A549 (cell line): ENCODE results near the gene ADCY4. TPM values are rescaled to one million over a fixed set of nuclear protein-coding genes. Genes with fewer than 3 reads are reported as not detected.

Experiments
- ATAC-seq, 2 experiments: fragments of 200-7000 bp in 1 of 2; fragments of >200 bp in 1 of 2; cut with Nextera tagmentation in 1 of 2; cut with Tn5 transposase in 1 of 2; 3 replicates each; pipeline versions ENCODE4 v1.8.0 to v1.9.1; 2018 to 2020; ENCODE audit warnings: mild to moderate bottlenecking in 1 of 2, moderate library complexity in 1 of 2
- CTCF ChIA-PET: fragments of 300-600 bp; sonication (Branson Sonifier 250); formaldehyde crosslinking; extraction: SDS; loops from one replicate; lab custom pipeline; 2021; ENCODE audit warnings: antibody characterized with exemption, inconsistent platforms; lab: Yijun Ruan, JAX
- POLR2A ChIA-PET: fragments of 350-600 bp; formaldehyde crosslinking; extraction: SDS; loops from one replicate; lab custom pipeline; 2021; ENCODE audit warnings: antibody characterized with exemption, inconsistent platforms; lab: Yijun Ruan, JAX
- DNase-seq, 2 experiments: peaks; one replicate each; pipeline versions ENCODE4 v3.0.0 to v3.0.0-alpha.2; 2011 to 2016; ENCODE audit warnings: low read depth in 1 of 2, low spot score in 1 of 2
- FAIRE-seq: peaks from 2 replicates; lab custom pipeline; 2011; peaks lifted over from hg19 to GRCh38; lab: Jason Lieb, UNC
- H3K27ac ChIP-seq, 2 experiments: fragments of >200 bp; sonication (Bioruptor Twin); formaldehyde crosslinking; 3 replicates each; pipeline ENCODE4 v1.5.1; 2016 to 2017
- H3K4me1 ChIP-seq: fragments of >200 bp; sonication (Bioruptor Twin); formaldehyde crosslinking; 3 replicates; pipeline ENCODE4 v1.6.1; 2016
- H3K4me2 ChIP-seq: fragments of >200 bp; sonication (Bioruptor Twin); formaldehyde crosslinking; 3 replicates; pipeline ENCODE4 v1.6.1; 2016
- H3K4me3 ChIP-seq: fragments of >200 bp; sonication (Bioruptor Twin); formaldehyde crosslinking; 3 replicates; pipeline ENCODE4 v1.5.1; 2016
- H3K9me3 ChIP-seq: fragments of >200 bp; sonication (Bioruptor Twin); formaldehyde crosslinking; 3 replicates; pipeline ENCODE4 v1.6.1; 2016
- CBX2 ChIP-seq: fragments of 200-600 bp; sonication (generic); IDR thresholded peaks from 2 replicates; pipeline ENCODE4 v1.6.1; 2016; ENCODE audit warnings: low read depth, mild to moderate bottlenecking, borderline replicate concordance
- CBX8 ChIP-seq: fragments of 200-600 bp; sonication (generic); IDR thresholded peaks from 2 replicates; pipeline ENCODE4 v1.6.1; 2016
- EHF ChIP-seq: fragments of 250-450 bp; sonication (Bioruptor Pico); IDR thresholded peaks from 2 replicates; pipeline ENCODE4 v1.5.0; 2020; ENCODE audit warnings: mild to moderate bottlenecking
- EHMT2 ChIP-seq: fragments of 200-600 bp; sonication (generic); IDR thresholded peaks from 2 replicates; pipeline ENCODE4 v1.6.1; 2016; ENCODE audit warnings: antibody characterized with exemption, low read depth, mild to moderate bottlenecking, moderate library complexity
- EP300 ChIP-seq, 2 experiments: fragments of >200 bp; sonication (Bioruptor Twin); formaldehyde crosslinking; IDR thresholded peaks; 2 replicates in 1 of 2; 3 replicates in 1 of 2; pipeline ENCODE4 v1.6.1; 2016 to 2017
- ESRRA ChIP-seq: fragments of 150-350 bp; IDR thresholded peaks from 2 replicates; pipeline ENCODE4 v1.6.1; 2014; ENCODE audit warnings: mild to moderate bottlenecking, low read length, borderline replicate concordance
- FOSL2 ChIP-seq, 2 experiments: fragments of 450-650 bp in 1 of 2; fragments of >200 bp in 1 of 2; sonication (Bioruptor Twin) in 1 of 2; formaldehyde crosslinking; IDR thresholded peaks; 2 replicates each; pipeline versions ENCODE4 v1.5.0 to v1.6.1; 2016 to 2020; ENCODE audit warnings: mild to moderate bottlenecking in 1 of 2, moderate library complexity in 1 of 2
- FOXS1 ChIP-seq: fragments of 250-450 bp; sonication (Bioruptor Pico); IDR thresholded peaks from 2 replicates; pipeline ENCODE4 v1.5.0; 2020; ENCODE audit warnings: mild to moderate bottlenecking, moderate library complexity
- HOXA7 ChIP-seq: fragments of 250-450 bp; sonication (Bioruptor Pico); IDR thresholded peaks from 2 replicates; pipeline ENCODE4 v1.5.0; 2020; ENCODE audit warnings: mild to moderate bottlenecking, moderate library complexity
- HOXB5 ChIP-seq: fragments of 250-450 bp; sonication (Bioruptor Pico); IDR thresholded peaks from 2 replicates; pipeline ENCODE4 v1.5.0; 2020; ENCODE audit warnings: mild to moderate bottlenecking, moderate library complexity
- KDM5A ChIP-seq: fragments of 200-600 bp; sonication (generic); IDR thresholded peaks from 2 replicates; pipeline ENCODE4 v1.6.1; 2016; ENCODE audit warnings: antibody characterized with exemption, mild to moderate bottlenecking
- MAFK ChIP-seq: fragments of 450-650 bp; IDR thresholded peaks from 2 replicates; pipeline ENCODE4 v1.6.1; 2014; ENCODE audit not compliant: partially characterized antibody
- MAZ ChIP-seq: fragments of 150-350 bp; IDR thresholded peaks from 2 replicates; pipeline ENCODE4 v1.6.1; 2014; ENCODE audit warnings: antibody characterized with exemption, low read depth, low read length, borderline replicate concordance
- MYC ChIP-seq: IDR thresholded peaks from 2 replicates; pipeline ENCODE4 v1.6.1; 2012; ENCODE audit warnings: mild to moderate bottlenecking, inconsistent platforms, low read length, improper control_type of control experiment, borderline replicate concordance
- NFE2L2 ChIP-seq: fragments of 150-350 bp; conservative IDR thresholded peaks from 2 replicates; pipeline ENCODE4 v1.6.1; 2014; ENCODE audit warnings: low read length
- RAD21 ChIP-seq, 2 experiments: fragments of >200 bp in 1 of 2; sonication (Bioruptor Twin) in 1 of 2; formaldehyde crosslinking in 1 of 2; IDR thresholded peaks in 1 of 2; conservative IDR thresholded peaks in 1 of 2; 2 replicates in 1 of 2; 3 replicates in 1 of 2; pipeline ENCODE4 v1.6.1; 2012 to 2018; ENCODE audit warnings: inconsistent platforms in 1 of 2
- TFCP2L1 ChIP-seq: fragments of 250-450 bp; sonication (Bioruptor Pico); IDR thresholded peaks from 2 replicates; pipeline ENCODE4 v1.5.0; 2021; ENCODE audit warnings: mild to moderate bottlenecking
- TP53 ChIP-seq: fragments of 250-450 bp; sonication (Bioruptor Pico); IDR thresholded peaks from 2 replicates; pipeline ENCODE4 v1.5.0; 2021; ENCODE audit warnings: mild to moderate bottlenecking, moderate library complexity
- ZNF302 ChIP-seq: fragments of 250-450 bp; sonication (Bioruptor Pico); IDR thresholded peaks from 2 replicates; pipeline ENCODE4 v1.9.0; 2021; ENCODE audit warnings: inconsistent platforms, mild to moderate bottlenecking, moderate library complexity
- WGBS: methylation state at CpG from one replicate; pipeline ENCODE4 v1.1.6; 2017; ENCODE audit errors: missing lambda C conversion rate; 5-methylcytosine and 5-hydroxymethylcytosine counted together
- polyA plus RNA-seq, 4 experiments: library from polyadenylated mRNA; depleted of rRNA in 3 of 4; stranded (reverse); fragments of >200 nt; fragmentation: RNase III in 1 of 4; extraction: RNeasy Plus Mini Kit Qiagen cat#74134 plus additional on column Dnase treatment in 1 of 4; gene quantifications; 2 replicates in 3 of 4; 3 replicates in 1 of 4; pipeline ENCODE4 v1.2.3, GENCODE V29; 2011 to 2017
- TF ChIP-seq, protein P1 (sequence below): fragments of >200 bp; sonication (Bioruptor Twin); formaldehyde crosslinking; IDR thresholded peaks from 3 replicates; pipeline ENCODE4 v1.5.1; 2016
- TF ChIP-seq, protein P2 (sequence below): fragments of 250-450 bp; sonication (Bioruptor Pico); IDR thresholded peaks from 2 replicates; pipeline ENCODE4 v1.5.0; 2021; ENCODE audit warnings: mild to moderate bottlenecking, moderate library complexity, borderline replicate concordance

ADCY4 gene
- polyA plus RNA-seq, 2 of the 4 experiments (the other 2 are of a cell fraction): not detected

- Histone ChIP-seq H3K9me3 (no peaks in the 10 kb centered on the region), H3K4me3 (no peak within 1 kb of the TSS), H3K4me2 (no peak within 1 kb of the TSS), H3K27ac (no peak within 1 kb of the TSS), H3K4me1 (peaks cover 16% of the 10 kb centered on the region)
- no peak for DNase-seq
- WGBS: 97% methylated on average over 50 of the region's 99 CpGs
- no peak for ATAC-seq
- no peak for FAIRE-seq
- CTCF ChIA-PET: interaction anchor here (2.6 to 46.6 kb wide), 7 partner anchors 8 to 119 kb away, joined by 6 to 1142 read pairs (median 135); partner anchors contain the start of genes ADCY4, CBLN3, DHRS1 and KHNYN
- POLR2A ChIA-PET: no interaction called here
- TF ChIP-seq CBX2: no peak
- no peak for TF ChIP-seq EHF (CRISPR knock-in tag)
- no peak for TF ChIP-seq HOXB5
- TF ChIP-seq, protein P1, sequence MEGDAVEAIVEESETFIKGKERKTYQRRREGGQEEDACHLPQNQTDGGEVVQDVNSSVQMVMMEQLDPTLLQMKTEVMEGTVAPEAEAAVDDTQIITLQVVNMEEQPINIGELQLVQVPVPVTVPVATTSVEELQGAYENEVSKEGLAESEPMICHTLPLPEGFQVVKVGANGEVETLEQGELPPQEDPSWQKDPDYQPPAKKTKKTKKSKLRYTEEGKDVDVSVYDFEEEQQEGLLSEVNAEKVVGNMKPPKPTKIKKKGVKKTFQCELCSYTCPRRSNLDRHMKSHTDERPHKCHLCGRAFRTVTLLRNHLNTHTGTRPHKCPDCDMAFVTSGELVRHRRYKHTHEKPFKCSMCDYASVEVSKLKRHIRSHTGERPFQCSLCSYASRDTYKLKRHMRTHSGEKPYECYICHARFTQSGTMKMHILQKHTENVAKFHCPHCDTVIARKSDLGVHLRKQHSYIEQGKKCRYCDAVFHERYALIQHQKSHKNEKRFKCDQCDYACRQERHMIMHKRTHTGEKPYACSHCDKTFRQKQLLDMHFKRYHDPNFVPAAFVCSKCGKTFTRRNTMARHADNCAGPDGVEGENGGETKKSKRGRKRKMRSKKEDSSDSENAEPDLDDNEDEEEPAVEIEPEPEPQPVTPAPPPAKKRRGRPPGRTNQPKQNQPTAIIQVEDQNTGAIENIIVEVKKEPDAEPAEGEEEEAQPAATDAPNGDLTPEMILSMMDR: no peak
- TF ChIP-seq ESRRA: no peak
- TF ChIP-seq MAFK: no peak
- TF ChIP-seq RAD21 (conservative IDR thresholded peaks at IDR 0.05 in 1 of 2, IDR thresholded peaks at IDR 0.05 in 1 of 2): no peak
- TF ChIP-seq FOXS1: no peak
- no peak for TF ChIP-seq TFCP2L1
- TF ChIP-seq MYC: no peak
- TF ChIP-seq NFE2L2: no peak
- TF ChIP-seq, protein P2, sequence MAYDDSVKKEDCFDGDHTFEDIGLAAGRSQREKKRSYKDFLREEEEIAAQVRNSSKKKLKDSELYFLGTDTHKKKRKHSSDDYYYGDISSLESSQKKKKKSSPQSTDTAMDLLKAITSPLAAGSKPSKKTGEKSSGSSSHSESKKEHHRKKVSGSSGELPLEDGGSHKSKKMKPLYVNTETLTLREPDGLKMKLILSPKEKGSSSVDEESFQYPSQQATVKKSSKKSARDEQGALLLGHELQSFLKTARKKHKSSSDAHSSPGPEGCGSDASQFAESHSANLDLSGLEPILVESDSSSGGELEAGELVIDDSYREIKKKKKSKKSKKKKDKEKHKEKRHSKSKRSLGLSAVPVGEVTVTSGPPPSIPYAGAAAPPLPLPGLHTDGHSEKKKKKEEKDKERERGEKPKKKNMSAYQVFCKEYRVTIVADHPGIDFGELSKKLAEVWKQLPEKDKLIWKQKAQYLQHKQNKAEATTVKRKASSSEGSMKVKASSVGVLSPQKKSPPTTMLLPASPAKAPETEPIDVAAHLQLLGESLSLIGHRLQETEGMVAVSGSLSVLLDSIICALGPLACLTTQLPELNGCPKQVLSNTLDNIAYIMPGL (CRISPR knock-in tag): no peak
- TF ChIP-seq HOXA7: no peak
- no peak for TF ChIP-seq EP300 (IDR thresholded peaks at IDR 0.05)
These were observed 23.9 kb downstream of the ADCY4 start, which contains the start of gene LTB4R for GRCh38 chr14:24310646-24311604. Gene LTB4R, plus strand, starts transcription at chr14:24311502. Its CDS starts 4,150 bp downstream, at chr14:24315652.

DNA sequence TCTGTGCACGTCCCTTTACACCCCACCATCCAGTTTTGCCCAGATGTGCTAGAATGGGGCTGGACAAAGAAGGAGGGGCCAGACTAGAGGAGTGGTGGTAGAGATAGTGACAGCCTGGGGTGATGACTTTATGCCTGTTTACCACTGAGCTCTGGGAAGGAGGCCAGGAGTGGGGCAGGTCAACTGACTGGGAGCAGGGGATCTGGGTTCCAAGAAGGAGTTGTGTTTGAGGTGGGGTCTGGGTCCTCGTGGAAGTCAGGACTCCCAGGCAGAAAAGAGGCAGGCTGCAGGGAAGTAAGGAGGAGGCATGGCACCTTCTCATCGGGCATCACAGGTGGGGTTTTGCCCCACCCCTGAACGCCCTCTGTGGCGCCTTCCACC lies 24.6 kb downstream of the ADCY4 start:
- no peak for TF ChIP-seq EHF (CRISPR knock-in tag)
- TF ChIP-seq TP53 (CRISPR knock-in tag): no peak
- TF ChIP-seq CBX8: no peak
- no peak for TF ChIP-seq RAD21 (conservative IDR thresholded peaks at IDR 0.05 in 1 of 2, IDR thresholded peaks at IDR 0.05 in 1 of 2)
- no peak for FAIRE-seq
- no peak for ATAC-seq
- H3K4me3 ChIP-seq: no peak overlapping the region
- 78% methylated on average over 5 of the region's 5 CpGs for WGBS
- DNase-seq: no peak
- POLR2A ChIA-PET: no interaction called here
- H3K4me2 ChIP-seq: no peak overlapping the region
- no peaks in the 10 kb centered on the region for H3K9me3 ChIP-seq
- peaks cover 16% of the 10 kb centered on the region for H3K4me1 ChIP-seq
- CTCF ChIA-PET: interaction anchor here (6.5 to 46.6 kb wide), 6 partner anchors 10 to 120 kb away, joined by 76 to 1142 read pairs (median 302); partner anchors contain the start of genes ADCY4, CBLN3, DHRS1 and KHNYN
- H3K27ac ChIP-seq: no peak overlapping the region

- Histone ChIP-seq H3K4me3 (no peak within 1 kb of the TSS), H3K4me1 (peaks cover 16% of the 10 kb centered on the region), H3K9me3 (no peaks in the 10 kb centered on the region), H3K27ac (no peak within 1 kb of the TSS), H3K4me2 (no peak within 1 kb of the TSS)
- CTCF ChIA-PET: interaction anchor here (1.3 to 46.6 kb wide), 8 partner anchors 11 to 120 kb away, joined by 3 to 1142 read pairs (median 130); partner anchors contain the start of genes ADCY4, CBLN3, DHRS1 and KHNYN
- ATAC-seq (no peak), DNase-seq (no peak), FAIRE-seq (no peak)
- POLR2A ChIA-PET: no interaction called here
- TF ChIP-seq, protein P2 (CRISPR knock-in tag): no peak
- TF ChIP-seq EHMT2 (no peak), KDM5A (no peak), ZNF302 (CRISPR knock-in tag) (no peak), FOSL2 (IDR thresholded peaks at IDR 0.05) (no peak), FOSL2 (CRISPR knock-in tag; IDR thresholded peaks at IDR 0.05) (no peak), NFE2L2 (no peak), MAZ (no peak), HOXB5 (no peak), CBX8 (no peak), ESRRA (no peak)
- WGBS: 90% methylated on average over 5 of the region's 5 CpGs
These were observed 25.2 kb downstream of the ADCY4 start, which contains the start of gene LTB4R2 for GRCh38 chr14:24309538-24310264. Gene LTB4R2, plus strand, starts transcription at chr14:24310140. Its CDS starts 525 bp downstream, at chr14:24310665.
